K562 (cell line): ENCODE data around the gene ADD2. TPM values are rescaled to one million over a fixed set of nuclear protein-coding genes. Genes with fewer than 3 reads are reported as not detected.

Source experiments
- ATAC-seq: fragments of 200-7000 bp; cut with Tn5 transposase; 3 replicates; pipeline ENCODE4 v1.9.1; 2020; ENCODE audit warnings: moderate library complexity
- BruUV-seq: library from RNA; stranded (reverse); fragments of 400-500 nt; replicated peaks from 2 replicates; lab custom pipeline; 2021; lab: Mats Ljungman, UMichigan
- CTCF ChIA-PET: fragments of 300-600 bp; formaldehyde crosslinking; extraction: SDS; loops from one replicate; lab custom pipeline; 2021; ENCODE audit warnings: low intra/inter-chr PET ratio; lab: Yijun Ruan, JAX
- POLR2A ChIA-PET: fragments of 300-600, 350-650 bp; sonication (Branson Sonifier 250); formaldehyde crosslinking; extraction: SDS; loops from one replicate; lab custom pipeline; 2021; ENCODE audit warnings: antibody characterized with exemption, inconsistent platforms; lab: Yijun Ruan, JAX
- DNase-seq, 4 experiments: peaks; one replicate each; pipeline versions ENCODE4 v3.0.0 to v3.0.0-alpha.2; 2011 to 2018; ENCODE audit warnings: low spot score in 3 of 4, mixed read lengths in 3 of 4; ENCODE audit errors: extremely low read depth in 1 of 4
- FAIRE-seq: peaks from 2 replicates; lab custom pipeline; 2011; peaks lifted over from hg19 to GRCh38; lab: Jason Lieb, UNC
- H2AFZ ChIP-seq: 2 replicates; pipeline ENCODE4 v1.6.0; 2011; ENCODE audit warnings: low read depth, low read length, control low read depth, inconsistent platforms
- H3K27ac ChIP-seq: fragments of 200-600 bp; 3 replicates; pipeline ENCODE4 v1.8.0; 2011; ENCODE audit warnings: low read depth, mild to moderate bottlenecking, control low read depth, inconsistent platforms, low read length, moderate library complexity, mixed read lengths; ENCODE audit errors: extremely low read depth
- H3K27me3 ChIP-seq, 2 experiments: fragments of 300-600 bp in 1 of 2; 2 replicates in 1 of 2; 3 replicates in 1 of 2; pipeline versions ENCODE4 v1.6.0 to v1.8.0; 2011; ENCODE audit warnings: inconsistent platforms in 2 of 2, low read length in 2 of 2, mild to moderate bottlenecking in 1 of 2, mixed read lengths in 1 of 2, moderate library complexity in 1 of 2; ENCODE audit not compliant: control insufficient read depth in 2 of 2, insufficient read depth in 2 of 2
- H3K36me3 ChIP-seq: fragments of 300-600 bp; 3 replicates; pipeline ENCODE4 v1.8.0; 2011; ENCODE audit warnings: mild to moderate bottlenecking, low read length, inconsistent platforms; ENCODE audit not compliant: control insufficient read depth, insufficient read depth
- H3K4me1 ChIP-seq, 2 experiments: fragments of 200-600 bp in 1 of 2; replicated peaks in 1 of 2; 2 replicates in 1 of 2; 3 replicates in 1 of 2; pipeline versions ENCODE4 v1.5.1 to v1.8.0; 2011; ENCODE audit warnings: inconsistent platforms in 2 of 2, low read length in 2 of 2, mild to moderate bottlenecking in 1 of 2, mixed read lengths in 1 of 2, moderate library complexity in 1 of 2; ENCODE audit not compliant: control insufficient read depth in 2 of 2, insufficient read depth in 2 of 2
- H3K4me2 ChIP-seq: 2 replicates; pipeline ENCODE4 v1.6.1; 2011; ENCODE audit warnings: low read length, control low read depth, inconsistent platforms, mixed read lengths; ENCODE audit not compliant: insufficient read depth
- H3K4me3 ChIP-seq: fragments of 200-600 bp; sonication (generic), shearing (Covaris generic); 2 replicates; pipeline ENCODE4 v1.5.1; 2016; ENCODE audit warnings: control low read depth, inconsistent platforms
- H3K79me2 ChIP-seq: fragments of 200-600 bp; 3 replicates; pipeline ENCODE4 v1.8.0; 2011; ENCODE audit warnings: low read length, inconsistent platforms; ENCODE audit not compliant: control insufficient read depth, insufficient read depth
- H3K9ac ChIP-seq, 2 experiments: 2 replicates each; pipeline versions ENCODE4 v1.6.0 to v1.6.1; 2011; ENCODE audit warnings: low read depth in 2 of 2, low read length in 2 of 2, control low read depth in 1 of 2, inconsistent platforms in 1 of 2, mild to moderate bottlenecking in 1 of 2, mixed read lengths in 1 of 2; ENCODE audit not compliant: insufficient read depth in 1 of 2
- H3K9me1 ChIP-seq: one replicate; pipeline ENCODE4 v1.6.0; 2011; ENCODE audit warnings: inconsistent platforms, mild to moderate bottlenecking, low read length, moderate library complexity; ENCODE audit not compliant: control insufficient read depth, insufficient read depth
- H3K9me3 ChIP-seq: replicated peaks from 2 replicates; pipeline ENCODE4 v1.5.1; 2011; ENCODE audit warnings: low read depth, low read length, inconsistent platforms; ENCODE audit not compliant: control insufficient read depth, insufficient read depth
- H4K20me1 ChIP-seq: replicated peaks from 2 replicates; pipeline ENCODE4 v1.6.1; 2011; ENCODE audit warnings: low read length, inconsistent platforms, mixed read lengths; ENCODE audit not compliant: control insufficient read depth, insufficient read depth
- KLF13 ChIP-seq: fragments of 450-650 bp; IDR thresholded peaks from 2 replicates; pipeline ENCODE4 v1.6.1; 2016; ENCODE audit warnings: missing genetic modification characterization, low read depth, mild to moderate bottlenecking, missing compliant biosample characterization, moderate library complexity, borderline replicate concordance
- NCOA6 ChIP-seq: fragments of 450-650 bp; IDR thresholded peaks from 2 replicates; pipeline ENCODE4 v1.6.1; 2017; ENCODE audit warnings: mild to moderate bottlenecking
- NFIC ChIP-seq: fragments of 450-650 bp; IDR thresholded peaks from 2 replicates; pipeline ENCODE4 v1.6.1; 2017; ENCODE audit warnings: mild to moderate bottlenecking, inconsistent platforms
- TCF3 ChIP-seq: sonication (generic); formaldehyde crosslinking; IDR thresholded peaks from 2 replicates; pipeline ENCODE4 v1.4.0; 2020; ENCODE audit warnings: mild to moderate bottlenecking, missing genetic modification reagents
- ZNF174 ChIP-seq: fragments of 250-450 bp; sonication (Bioruptor Pico); IDR thresholded peaks from 2 replicates; pipeline ENCODE4 v1.4.0; 2020; ENCODE audit warnings: mild to moderate bottlenecking
- ZNF184 ChIP-seq: sonication (generic); formaldehyde crosslinking; IDR thresholded peaks from 2 replicates; pipeline ENCODE4 v1.5.0; 2020; ENCODE audit warnings: missing genetic modification reagents
- ZNF24 ChIP-seq: fragments of 450-650 bp; IDR thresholded peaks from 2 replicates; pipeline ENCODE4 v1.6.1; 2016
- ZNF282 ChIP-seq: sonication (generic); formaldehyde crosslinking; IDR thresholded peaks from 2 replicates; pipeline ENCODE4 v1.8.1; 2023; ENCODE audit warnings: missing genetic modification reagents
- WGBS: fragments of 100-300 bp; shearing (Covaris generic); methylation state at CpG from one replicate; pipeline ENCODE4 v1.1.6; 2016; ENCODE audit warnings: low coverage, mixed read lengths; ENCODE audit not compliant: insufficient coverage; ENCODE audit errors: missing lambda C conversion rate; 5-methylcytosine and 5-hydroxymethylcytosine counted together
- in situ Hi-C: fragments of 300-500 bp; cut with MboI; formaldehyde crosslinking; loops from 4 replicates; pipeline ENCODE4 v1.15.0; 2018; ENCODE audit warnings: inconsistent platforms, mixed read lengths
- intact Hi-C: fragments of 100-400 bp; cut with micrococcal nuclease; formaldehyde crosslinking; loops from 2 replicates; pipeline ENCODE4 v1.14.2; 2022
- polyA plus RNA-seq, 8 experiments: library from polyadenylated mRNA; depleted of rRNA in 4 of 8; stranded (reverse) in 5 of 8; unstranded in 3 of 8; fragments of >200 nt; fragmentation: Nextera tagmentation in 2 of 8; fragmentation: Illumina TruSeq in 1 of 8; extraction: Ambion mirVana in 2 of 8; extraction: Trizol in 1 of 8; gene quantifications; 2 replicates each; pipeline versions ENCODE4 v1.2.1 to v1.2.3, GENCODE V29; 2011 to 2014; ENCODE audit warnings: inconsistent platforms in 1 of 8, missing spikeins in 1 of 8
- total RNA-seq, 7 experiments: library from RNA; depleted of rRNA in 6 of 7; stranded (reverse); fragments of >200 nt in 6 of 7; fragmentation: Illumina TruSeq in 2 of 7; extraction: Trizol in 2 of 7; gene quantifications; 2 replicates each; pipeline versions ENCODE4 v1.2.1 to v1.2.3, GENCODE V29; 2011 to 2021; ENCODE audit warnings: low replicate concordance in 1 of 7
- TF ChIP-seq, protein P1 (sequence below): fragments of 450-650 bp; conservative IDR thresholded peaks from 2 replicates; pipeline ENCODE4 v1.6.1; 2016; ENCODE audit warnings: missing genetic modification characterization, low read depth, mild to moderate bottlenecking, missing compliant biosample characterization, moderate library complexity
- TF ChIP-seq, protein P2 (sequence below): sonication (generic); formaldehyde crosslinking; IDR thresholded peaks from 2 replicates; pipeline ENCODE4 v1.8.0; 2022; ENCODE audit warnings: mild to moderate bottlenecking, missing genetic modification reagents
- TF ChIP-seq, protein P3 (sequence below): IDR thresholded peaks from 3 replicates; pipeline ENCODE4 v1.6.1; 2011; ENCODE audit warnings: borderline replicate concordance, mild to moderate bottlenecking; ENCODE audit not compliant: insufficient read length, insufficient read depth
- TF ChIP-seq, protein P4 (sequence below), 2 experiments: fragments of 450-650 bp in 1 of 2; sonication (generic) in 1 of 2; formaldehyde crosslinking in 1 of 2; IDR thresholded peaks in 1 of 2; conservative IDR thresholded peaks in 1 of 2; 2 replicates each; pipeline versions ENCODE4 v1.6.1 to v1.8.1; 2016 to 2023; ENCODE audit warnings: mild to moderate bottlenecking in 2 of 2, moderate library complexity in 2 of 2, inconsistent platforms in 1 of 2, missing genetic modification reagents in 1 of 2

ADD2 gene
- total and polyA plus RNA-seq, 9 of the 15 experiments (the other 6 are each of a cell fraction or from before 2014, with no cell fraction given), result 3.5 to 63.0 (median 36.2) TPM

DNA sequence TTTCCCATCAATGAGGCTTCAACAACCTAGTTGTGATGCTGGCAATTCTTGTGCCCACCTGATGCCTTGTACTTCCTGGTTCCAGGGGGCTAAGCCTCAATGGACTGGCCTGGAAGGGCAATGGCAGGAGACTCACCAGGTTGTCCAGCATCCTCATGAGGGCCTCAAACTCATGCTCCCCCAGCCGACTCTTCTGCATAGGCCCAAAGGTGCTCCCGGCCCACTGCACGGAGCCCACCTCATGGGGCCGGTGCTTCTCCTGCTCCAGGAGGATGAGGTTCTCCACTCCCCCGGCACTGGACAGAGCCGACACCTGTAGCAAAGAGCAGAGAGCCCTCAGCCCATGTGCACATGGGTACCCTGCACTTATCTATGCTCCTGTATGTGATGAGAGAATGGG, 84.5 kb downstream of the ADD2 start:
- BruUV-seq, result no TSS peak
- peaks cover 29 to 34% of the 10 kb centered on the region in 2 experiments for H3K4me1 ChIP-seq
- TF ChIP-seq ZNF184 (no peak), ZNF282 (no peak), NCOA6 (no peak)
- 95% methylated on average over 6 of the region's 6 CpGs for WGBS
- in situ Hi-C loops (no loop called here), intact Hi-C loops (no loop called here)
- H3K27me3 ChIP-seq, result no peaks in the 10 kb centered on the region
- FAIRE-seq, result no peak
- ATAC-seq, result no peak
- H3K36me3 ChIP-seq, result peaks cover 66% of the 10 kb centered on the region
- POLR2A ChIA-PET, result no interaction called here
- H3K79me2 ChIP-seq, result no peaks in the 10 kb centered on the region
- no peak overlapping the region for H3K4me3 ChIP-seq
- CTCF ChIA-PET, result no interaction called here
- no peak for DNase-seq
- no peaks in the 10 kb centered on the region for H3K9me3 ChIP-seq
- H3K27ac ChIP-seq, result no peak overlapping the region
- no peak overlapping the region; a peak in 1 of 4 replicates for H3K9ac ChIP-seq
- H2AFZ ChIP-seq, result no peak overlapping the region
- no peaks in the 10 kb centered on the region for H3K9me1 ChIP-seq
- no peak overlapping the region for H3K4me2 ChIP-seq
- no peaks in the 10 kb centered on the region for H4K20me1 ChIP-seq

DNA sequence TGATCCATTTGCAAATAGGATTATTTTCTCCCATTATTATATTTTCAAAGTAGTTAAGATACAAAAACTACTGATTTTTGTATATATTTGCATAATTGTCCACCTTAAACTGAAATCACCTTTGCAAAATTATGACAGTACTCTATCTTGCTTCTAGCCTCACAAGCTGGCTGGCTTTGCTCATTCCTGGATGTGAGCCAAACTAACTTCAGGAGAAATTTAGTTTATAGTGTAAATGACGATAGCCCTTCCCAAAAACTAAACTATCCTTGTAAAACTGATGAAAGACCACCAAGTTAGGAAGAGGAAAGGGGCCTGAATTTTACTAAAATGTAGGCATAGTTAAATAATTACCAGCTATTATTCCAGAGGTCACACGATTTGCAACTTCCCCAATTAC, 87.3 kb downstream of the ADD2 start:
- no TSS peak for BruUV-seq
- DNase-seq, result no peak
- Histone ChIP-seq H3K9ac (no peak overlapping the region), H3K4me2 (no peak overlapping the region), H3K27ac (no peak overlapping the region), H3K4me1 (peaks cover 6 to 10% of the 10 kb centered on the region in 2 experiments), H3K4me3 (no peak overlapping the region), H3K79me2 (no peaks in the 10 kb centered on the region), H3K9me1 (no peaks in the 10 kb centered on the region), H3K36me3 (peaks cover 77% of the 10 kb centered on the region), H3K27me3 (no peaks in the 10 kb centered on the region), H3K9me3 (no peaks in the 10 kb centered on the region), H2AFZ (no peak overlapping the region), H4K20me1 (no peaks in the 10 kb centered on the region; the same call in 1 of the 2 replicates)
- ATAC-seq, result no peak
- WGBS, result 77% methylated on average over 2 of the region's 2 CpGs
- POLR2A ChIA-PET, result no interaction called here
- FAIRE-seq, result no peak
- intact Hi-C loops (no loop called here), in situ Hi-C loops (no loop called here)
- TF ChIP-seq NFIC (peak; percentile 53), ZNF174 (CRISPR knock-in tag) (no peak), ZNF24 (no peak), KLF13 (no peak), TCF3 (CRISPR knock-in tag) (no peak)
- TF ChIP-seq, protein P1, sequence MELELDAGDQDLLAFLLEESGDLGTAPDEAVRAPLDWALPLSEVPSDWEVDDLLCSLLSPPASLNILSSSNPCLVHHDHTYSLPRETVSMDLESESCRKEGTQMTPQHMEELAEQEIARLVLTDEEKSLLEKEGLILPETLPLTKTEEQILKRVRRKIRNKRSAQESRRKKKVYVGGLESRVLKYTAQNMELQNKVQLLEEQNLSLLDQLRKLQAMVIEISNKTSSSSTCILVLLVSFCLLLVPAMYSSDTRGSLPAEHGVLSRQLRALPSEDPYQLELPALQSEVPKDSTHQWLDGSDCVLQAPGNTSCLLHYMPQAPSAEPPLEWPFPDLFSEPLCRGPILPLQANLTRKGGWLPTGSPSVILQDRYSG (tag), result no peak
- TF ChIP-seq, protein P2, sequence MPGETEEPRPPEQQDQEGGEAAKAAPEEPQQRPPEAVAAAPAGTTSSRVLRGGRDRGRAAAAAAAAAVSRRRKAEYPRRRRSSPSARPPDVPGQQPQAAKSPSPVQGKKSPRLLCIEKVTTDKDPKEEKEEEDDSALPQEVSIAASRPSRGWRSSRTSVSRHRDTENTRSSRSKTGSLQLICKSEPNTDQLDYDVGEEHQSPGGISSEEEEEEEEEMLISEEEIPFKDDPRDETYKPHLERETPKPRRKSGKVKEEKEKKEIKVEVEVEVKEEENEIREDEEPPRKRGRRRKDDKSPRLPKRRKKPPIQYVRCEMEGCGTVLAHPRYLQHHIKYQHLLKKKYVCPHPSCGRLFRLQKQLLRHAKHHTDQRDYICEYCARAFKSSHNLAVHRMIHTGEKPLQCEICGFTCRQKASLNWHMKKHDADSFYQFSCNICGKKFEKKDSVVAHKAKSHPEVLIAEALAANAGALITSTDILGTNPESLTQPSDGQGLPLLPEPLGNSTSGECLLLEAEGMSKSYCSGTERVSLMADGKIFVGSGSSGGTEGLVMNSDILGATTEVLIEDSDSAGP (CRISPR knock-in tag), result no peak
- TF ChIP-seq, protein P3, sequence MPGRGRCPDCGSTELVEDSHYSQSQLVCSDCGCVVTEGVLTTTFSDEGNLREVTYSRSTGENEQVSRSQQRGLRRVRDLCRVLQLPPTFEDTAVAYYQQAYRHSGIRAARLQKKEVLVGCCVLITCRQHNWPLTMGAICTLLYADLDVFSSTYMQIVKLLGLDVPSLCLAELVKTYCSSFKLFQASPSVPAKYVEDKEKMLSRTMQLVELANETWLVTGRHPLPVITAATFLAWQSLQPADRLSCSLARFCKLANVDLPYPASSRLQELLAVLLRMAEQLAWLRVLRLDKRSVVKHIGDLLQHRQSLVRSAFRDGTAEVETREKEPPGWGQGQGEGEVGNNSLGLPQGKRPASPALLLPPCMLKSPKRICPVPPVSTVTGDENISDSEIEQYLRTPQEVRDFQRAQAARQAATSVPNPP, result no peak
- TF ChIP-seq, protein P4, sequence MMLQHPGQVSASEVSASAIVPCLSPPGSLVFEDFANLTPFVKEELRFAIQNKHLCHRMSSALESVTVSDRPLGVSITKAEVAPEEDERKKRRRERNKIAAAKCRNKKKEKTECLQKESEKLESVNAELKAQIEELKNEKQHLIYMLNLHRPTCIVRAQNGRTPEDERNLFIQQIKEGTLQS (IDR thresholded peaks at IDR 0.05), result no peak
- TF ChIP-seq, protein P4 (CRISPR knock-in tag; conservative IDR thresholded peaks at IDR 0.05), result no peak
- CTCF ChIA-PET, result no interaction called here
